GM19463 (cell line): ENCODE measurements around the gene SOX12.
"Not testable (repeated sequence)": the region's sequence is repeated elsewhere in the genome, so short reads cannot be mapped to it uniquely, and the experiment has no call there.

Experiments used
- ATAC-seq: cut with Tn5 transposase; IDR thresholded peaks from one replicate; pipeline ENCODE4 v1.9.1; 2021; ENCODE audit warnings: mild to moderate bottlenecking, moderate library complexity; ENCODE audit not compliant: unreplicated experiment

Gene SOX12

DNA sequence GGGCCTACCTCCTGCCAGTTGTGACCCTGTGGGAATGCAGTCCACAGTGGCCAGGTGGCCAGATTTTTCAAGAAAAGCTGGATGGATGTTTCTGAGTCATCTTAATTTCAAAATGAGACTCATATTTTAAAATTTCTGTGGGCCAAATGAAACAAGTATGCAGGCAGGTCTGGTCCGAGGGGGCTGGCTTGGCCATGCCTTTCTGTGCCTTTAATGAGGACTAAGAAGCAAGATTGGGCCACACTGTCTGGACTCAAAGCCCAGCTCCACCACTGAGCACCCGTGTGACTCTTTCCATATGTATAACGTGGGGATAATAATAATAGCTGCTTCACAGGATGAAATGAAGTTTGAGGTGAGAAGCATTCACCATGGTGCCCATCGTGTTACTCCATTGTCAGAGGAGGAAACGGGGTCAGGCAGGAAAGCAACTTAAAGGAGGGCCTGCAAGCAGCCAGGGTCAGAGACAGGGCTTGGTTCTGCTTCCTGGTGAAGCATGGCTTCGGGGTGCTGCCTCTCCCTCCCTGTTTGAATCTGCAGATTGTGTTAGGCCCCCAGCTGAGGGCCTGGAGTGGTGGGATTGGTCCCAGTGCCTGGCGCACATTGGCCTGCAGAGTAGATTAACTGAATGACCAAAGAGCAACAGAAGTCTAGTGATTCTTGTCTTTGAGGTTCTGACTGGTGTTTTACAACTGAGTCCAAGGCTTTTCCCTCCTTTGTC is 3.8 kb downstream of the SOX12 start:
- no peak for ATAC-seq

DNA sequence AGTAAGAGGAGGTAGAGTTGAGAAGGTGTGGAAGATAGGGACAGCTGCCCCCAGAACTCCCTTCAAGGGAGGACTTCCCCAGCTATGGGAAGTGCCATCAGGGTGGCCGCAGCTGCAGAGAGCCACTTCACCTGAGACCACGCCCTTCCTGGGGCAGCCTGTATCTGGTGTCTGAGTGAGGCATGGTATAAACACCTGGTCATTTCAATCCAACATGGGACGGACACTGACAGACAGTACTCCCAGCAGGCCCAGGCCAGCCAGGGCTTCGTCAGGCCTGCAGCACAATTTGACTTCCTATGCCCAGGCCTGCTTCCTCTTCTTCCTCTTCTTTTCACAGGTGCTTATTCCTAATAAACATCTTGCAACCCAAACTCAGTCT is 4.5 kb downstream of the SOX12 start:
- no peak for ATAC-seq

DNA sequence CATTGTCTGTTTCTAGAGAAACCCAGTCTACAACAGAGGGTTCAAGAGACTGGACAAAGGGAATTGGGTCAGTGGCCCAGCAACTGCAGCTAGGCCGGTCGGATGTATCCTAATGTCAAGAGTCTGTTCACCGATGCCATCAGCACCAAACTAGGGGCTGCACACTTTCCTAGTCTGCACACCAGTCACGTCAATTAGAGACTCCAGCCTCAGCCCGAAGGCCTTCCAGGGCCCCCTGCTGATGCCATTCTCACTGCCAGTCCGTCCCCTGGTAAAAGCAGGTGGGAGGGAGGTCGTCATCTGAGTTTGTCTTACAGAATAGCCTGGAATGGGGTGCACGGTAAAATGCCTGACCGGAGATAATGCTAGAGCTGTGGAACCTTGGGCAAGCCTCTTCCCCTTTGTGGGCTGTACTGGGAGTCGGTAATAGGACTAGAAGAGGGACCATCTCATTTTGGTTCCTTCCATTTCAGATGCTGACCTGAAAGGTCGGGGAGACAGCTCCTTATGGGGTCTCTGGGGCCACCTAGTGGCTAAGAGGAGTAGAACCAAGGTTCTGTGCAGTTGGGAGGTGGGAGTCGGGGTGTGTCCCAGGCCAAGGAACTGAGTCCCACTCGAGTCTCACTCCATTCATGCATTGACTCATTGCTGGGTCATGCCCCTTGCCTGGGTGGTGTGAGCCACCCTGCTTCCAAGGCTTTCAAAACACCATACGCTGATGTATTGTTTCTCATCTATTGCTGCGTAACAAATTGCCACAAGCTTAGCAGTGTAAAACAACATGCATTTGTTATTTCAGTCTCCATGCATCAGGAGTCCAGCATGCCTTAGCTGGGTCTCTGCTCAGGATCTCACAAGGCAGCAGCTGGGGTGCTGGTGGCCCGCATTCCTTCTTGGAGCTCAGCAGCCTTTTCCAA is 5.1 kb downstream of the SOX12 start:
- peak; percentile 33 for ATAC-seq

DNA sequence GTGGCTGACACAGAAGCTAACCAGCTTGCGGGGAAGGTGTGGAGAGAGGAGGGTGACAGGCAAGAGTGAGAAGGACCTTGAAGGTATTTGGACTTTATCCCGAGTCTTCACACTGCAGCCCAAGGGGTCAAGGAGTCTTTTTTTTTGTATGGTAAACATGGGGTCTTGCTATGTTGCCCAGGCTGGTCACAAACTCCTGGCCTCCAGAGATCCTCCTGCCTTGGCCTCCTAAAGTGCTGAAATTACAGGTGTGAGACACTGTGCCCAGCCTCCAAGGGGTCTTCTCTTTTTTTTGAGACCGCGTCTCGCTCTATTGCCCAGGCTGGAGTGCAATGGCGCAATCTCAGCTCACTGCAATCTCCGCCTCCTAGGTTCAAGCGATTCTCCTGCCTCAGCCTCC is 9.2 kb downstream of the SOX12 start:
- no peak for ATAC-seq

GRCh38 chr20:336040-336439 is 10.7 kb downstream of the SOX12 start:
- not testable (repeated sequence) for ATAC-seq

- ATAC-seq: no peak
Measured at GRCh38 chr20:341682-342081, 16.3 kb downstream of the SOX12 start.

- no peak for ATAC-seq
Measured at GRCh38 chr20:343107-343506, 17.8 kb downstream of the SOX12 start.

DNA sequence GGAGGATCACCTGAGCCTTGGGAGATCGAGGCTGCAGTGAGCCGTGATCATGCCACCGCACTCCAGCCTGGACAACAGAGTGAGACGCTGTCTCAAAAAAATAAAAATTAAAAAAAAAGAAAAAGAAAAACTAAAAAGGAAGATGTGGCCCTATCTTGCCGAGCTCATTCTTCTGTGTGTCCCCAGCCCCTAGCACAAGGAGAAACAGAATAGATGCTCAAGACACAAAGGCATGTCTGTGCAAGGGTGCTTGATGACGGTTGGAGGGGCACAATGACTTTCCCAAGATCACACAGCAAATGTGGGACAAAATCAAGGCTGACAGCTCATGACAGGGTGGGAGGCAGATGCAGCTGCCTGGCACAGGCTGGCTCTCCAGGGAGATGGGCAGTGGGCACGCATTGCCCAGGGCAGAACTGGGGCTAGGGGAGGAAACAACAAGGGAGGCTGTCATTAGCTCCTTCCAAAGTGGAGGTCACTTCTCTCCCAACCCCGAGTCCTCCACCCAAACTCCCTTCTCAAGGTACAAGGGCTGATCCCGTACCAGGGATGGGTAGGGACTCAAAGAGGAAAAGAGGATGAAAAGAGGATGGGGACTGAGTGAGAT is 20.8 kb downstream of the SOX12 start:
- ATAC-seq: no peak

GRCh38 chr20:346640-347316 is 21.4 kb downstream of the SOX12 start, which contains the start of gene NRSN2:
NRSN2 (plus strand) TSS chr20:347111; CDS start chr20:349644, 2,533 bp downstream.
- ATAC-seq: peak; percentile 37

DNA sequence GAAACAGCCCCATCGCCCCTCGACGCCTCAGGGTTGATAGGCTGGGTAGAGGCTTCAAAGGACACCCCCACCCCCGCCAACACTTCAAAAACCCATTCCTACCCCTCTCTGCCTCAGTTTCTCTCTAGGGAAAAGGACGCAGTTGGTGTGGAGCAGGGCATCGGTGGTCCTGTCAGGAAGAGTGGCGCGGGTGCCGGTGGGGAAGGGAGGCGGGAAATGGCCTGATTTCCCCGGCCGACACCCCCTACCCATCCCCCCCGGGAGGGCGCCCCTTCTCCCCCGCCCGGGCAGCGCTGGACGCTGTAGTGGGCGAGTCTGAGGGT is 21.9 kb downstream of the SOX12 start:
- ATAC-seq: no peak

- ATAC-seq: peak; percentile 78
Measured at GRCh38 chr20:347640-348484, 22.5 kb downstream of the SOX12 start.

DNA sequence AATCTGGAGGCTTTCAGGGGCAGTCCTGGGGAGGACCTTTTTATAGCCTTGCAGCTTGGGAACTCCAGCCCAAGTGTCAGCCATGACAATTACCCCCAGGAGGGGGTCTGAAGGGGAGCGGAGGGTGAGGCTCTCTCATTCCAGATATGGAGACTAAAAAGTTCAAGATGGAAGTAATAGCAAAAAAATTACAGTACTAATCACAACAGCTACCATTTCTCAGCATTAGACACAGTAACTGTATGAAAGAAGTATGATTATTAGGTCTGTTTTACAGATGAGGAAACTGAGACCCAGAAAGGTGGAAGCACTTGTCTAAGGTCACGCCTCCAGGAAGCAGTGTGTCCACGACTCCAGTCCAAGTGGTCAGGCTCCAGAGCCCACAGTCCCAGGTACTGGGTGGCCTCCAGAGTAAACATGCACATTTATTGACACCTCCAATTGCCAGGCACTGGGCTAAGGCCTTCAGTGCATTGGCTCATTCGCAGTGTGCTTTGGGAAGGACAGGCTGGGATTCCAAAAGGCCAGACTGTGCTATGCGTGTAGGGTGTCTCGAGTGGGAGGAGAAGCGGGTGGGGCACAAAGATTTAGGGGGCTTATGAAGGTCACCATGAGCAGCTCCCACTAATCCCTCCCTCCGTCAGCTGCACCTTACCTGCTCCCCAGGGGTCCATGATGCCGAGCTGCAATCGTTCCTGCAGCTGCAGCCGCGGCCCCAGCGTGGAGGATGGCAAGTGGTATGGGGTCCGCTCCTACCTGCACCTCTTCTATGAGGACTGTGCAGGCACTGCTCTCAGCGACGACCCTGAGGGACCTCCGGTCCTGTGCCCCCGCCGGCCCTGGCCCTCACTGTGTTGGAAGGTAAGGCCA is 23.9 kb downstream of the SOX12 start:
- ATAC-seq: no peak

DNA sequence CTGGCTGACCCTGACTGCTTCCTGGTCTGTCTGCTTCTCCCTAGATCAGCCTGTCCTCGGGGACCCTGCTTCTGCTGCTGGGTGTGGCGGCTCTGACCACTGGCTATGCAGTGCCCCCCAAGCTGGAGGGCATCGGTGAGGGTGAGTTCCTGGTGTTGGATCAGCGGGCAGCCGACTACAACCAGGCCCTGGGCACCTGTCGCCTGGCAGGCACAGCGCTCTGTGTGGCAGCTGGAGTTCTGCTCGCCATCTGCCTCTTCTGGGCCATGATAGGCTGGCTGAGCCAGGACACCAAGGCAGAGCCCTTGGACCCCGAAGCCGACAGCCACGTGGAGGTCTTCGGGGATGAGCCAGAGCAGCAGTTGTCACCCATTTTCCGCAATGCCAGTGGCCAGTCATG is 27.8 kb downstream of the SOX12 start:
- no peak for ATAC-seq

DNA sequence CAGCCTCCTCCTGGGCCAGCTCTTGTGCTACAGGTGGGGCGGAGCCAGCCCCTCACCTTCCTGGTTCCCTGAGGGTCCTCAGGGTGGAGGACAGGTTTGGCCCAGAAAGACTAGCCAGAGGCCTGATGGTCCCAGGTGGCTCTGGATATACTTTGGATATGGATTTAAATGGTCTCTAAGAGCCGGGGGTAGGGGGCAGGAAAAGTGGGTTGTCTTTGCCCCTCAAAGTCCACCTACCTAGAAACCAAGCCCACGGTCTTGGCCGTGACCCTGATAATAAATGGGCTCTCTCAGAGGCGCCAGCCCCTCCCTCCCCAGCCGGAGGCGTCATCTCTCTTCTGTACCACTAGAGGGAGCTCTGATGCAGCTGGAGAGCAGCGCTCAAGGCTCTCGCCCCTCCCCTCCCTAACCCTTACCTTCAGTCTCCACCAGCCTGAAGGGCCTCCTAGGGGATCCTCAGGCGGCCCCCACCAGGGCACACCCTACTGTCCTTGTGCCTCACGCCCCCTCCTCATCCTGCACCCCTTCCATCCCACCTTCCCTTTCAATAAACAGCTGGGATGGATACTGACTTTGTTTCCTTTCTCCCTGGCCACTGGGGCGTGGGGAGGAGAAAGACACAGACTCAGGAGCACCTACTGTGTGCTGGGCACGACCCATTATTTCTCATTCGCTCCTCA is 29.1 kb downstream of the SOX12 start:
- ATAC-seq: peak; percentile 97

DNA sequence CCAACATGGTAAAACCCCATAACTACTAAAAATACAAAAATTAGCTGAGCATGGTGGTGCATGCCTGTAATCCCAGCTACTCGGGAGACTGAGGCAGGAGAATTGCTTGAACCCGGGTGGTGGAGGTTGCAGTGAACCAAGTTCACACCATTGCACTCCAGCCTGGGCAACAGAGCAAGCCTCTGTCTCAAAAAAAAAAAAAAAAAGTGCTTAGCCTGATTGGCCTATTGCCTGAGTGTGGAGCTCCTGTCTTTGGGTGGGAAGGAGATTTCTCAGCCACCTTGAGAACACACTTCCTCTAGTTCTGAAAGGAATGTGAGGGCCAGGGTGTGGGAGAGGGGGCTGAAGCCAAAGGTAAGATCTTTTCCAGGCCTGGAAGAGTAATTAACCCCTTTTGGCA is 30.8 kb downstream of the SOX12 start:
- ATAC-seq: not testable (repeated sequence)

GRCh38 chr20:356745-357144 is 31.4 kb downstream of the SOX12 start:
- no peak for ATAC-seq

DNA sequence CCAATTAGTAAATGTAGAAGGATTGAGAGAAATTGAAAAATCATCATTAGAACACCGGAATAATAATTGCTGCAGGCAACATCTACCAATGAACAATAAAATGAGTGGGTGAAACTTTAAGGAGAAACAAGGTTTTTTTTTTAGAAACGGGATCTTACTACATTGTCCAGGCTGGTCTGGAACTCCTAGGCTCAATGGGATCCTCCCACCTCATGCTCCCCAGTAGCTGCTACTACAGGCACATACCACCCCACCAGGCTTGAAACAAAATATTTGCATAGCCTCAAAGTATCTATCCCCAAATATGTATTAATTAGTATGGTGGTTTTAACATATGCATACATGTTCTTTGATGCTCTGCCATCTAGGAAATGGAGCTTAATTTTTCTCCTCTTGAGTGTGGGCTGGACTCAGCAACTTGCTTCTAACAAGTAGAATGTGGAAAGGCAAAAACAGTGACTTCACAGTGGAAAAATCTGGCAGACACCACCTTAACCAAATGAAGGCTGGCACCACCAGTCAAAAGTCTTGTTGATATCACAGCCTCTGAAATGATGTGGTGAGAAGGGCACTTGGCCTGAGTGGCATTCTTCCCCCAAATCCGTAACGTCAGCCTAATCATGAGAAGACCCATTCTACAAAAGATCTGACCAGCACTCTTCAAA is 33.7 kb downstream of the SOX12 start:
- ATAC-seq: no peak

- peak; percentile 58 for ATAC-seq
Measured at GRCh38 chr20:361561-361960, 36.2 kb downstream of the SOX12 start.
